Measurements from ENCODE around the gene KLF3.

The KLF3 gene

GRCh38 chr4:38656111-38656510 lies 7.9 kb upstream of the KLF3 start:
- no peak for DNase-seq (ENCODE audit: low read depth)

GRCh38 chr4:38659346-38659745 lies 4.7 kb upstream of the KLF3 start:
- no peak for DNase-seq (ENCODE audit: low read depth)

DNA sequence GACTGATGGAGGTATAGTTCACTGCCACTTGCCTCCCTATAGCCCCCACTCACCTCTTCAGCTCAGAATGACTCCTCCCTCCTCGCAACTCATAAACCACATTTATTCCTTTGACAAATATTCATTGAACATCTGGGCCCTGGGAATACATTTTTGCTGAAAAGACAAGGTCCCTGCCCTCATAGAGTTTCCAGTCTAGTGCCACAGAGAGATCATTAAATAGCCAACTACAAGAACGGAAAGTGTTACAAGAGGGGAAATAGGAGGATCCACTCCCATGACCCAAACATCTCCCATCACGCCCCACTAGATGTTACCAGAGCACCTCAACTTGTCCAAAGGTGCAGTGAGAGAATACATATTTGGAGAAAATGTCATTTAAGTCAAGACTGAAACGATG lies 3.2 kb upstream of the KLF3 start:
- DNase-seq (ENCODE audit: low read depth) = no peak

- no peak for DNase-seq (ENCODE audit: low read depth)
Observed at GRCh38 chr4:38661371-38661770, 2.6 kb upstream of the KLF3 start.

GRCh38 chr4:38662522-38663089 lies 1.4 kb upstream of the KLF3 start:
- DNase-seq (ENCODE audit: low read depth) = no peak

GRCh38 chr4:38663090-38663800 lies 754 bp upstream of the KLF3 start:
- no peak for DNase-seq (ENCODE audit: low read depth)

- DNase-seq (ENCODE audit: low read depth) = peak; percentile 37
Observed at GRCh38 chr4:38664706-38665401, 855 bp downstream of the KLF3 start.

GRCh38 chr4:38665551-38666411 lies 1.8 kb downstream of the KLF3 start:
- no peak for DNase-seq (ENCODE audit: low read depth)

- no peak for DNase-seq (ENCODE audit: low read depth)
Observed at GRCh38 chr4:38666766-38667084, 2.7 kb downstream of the KLF3 start.

DNA sequence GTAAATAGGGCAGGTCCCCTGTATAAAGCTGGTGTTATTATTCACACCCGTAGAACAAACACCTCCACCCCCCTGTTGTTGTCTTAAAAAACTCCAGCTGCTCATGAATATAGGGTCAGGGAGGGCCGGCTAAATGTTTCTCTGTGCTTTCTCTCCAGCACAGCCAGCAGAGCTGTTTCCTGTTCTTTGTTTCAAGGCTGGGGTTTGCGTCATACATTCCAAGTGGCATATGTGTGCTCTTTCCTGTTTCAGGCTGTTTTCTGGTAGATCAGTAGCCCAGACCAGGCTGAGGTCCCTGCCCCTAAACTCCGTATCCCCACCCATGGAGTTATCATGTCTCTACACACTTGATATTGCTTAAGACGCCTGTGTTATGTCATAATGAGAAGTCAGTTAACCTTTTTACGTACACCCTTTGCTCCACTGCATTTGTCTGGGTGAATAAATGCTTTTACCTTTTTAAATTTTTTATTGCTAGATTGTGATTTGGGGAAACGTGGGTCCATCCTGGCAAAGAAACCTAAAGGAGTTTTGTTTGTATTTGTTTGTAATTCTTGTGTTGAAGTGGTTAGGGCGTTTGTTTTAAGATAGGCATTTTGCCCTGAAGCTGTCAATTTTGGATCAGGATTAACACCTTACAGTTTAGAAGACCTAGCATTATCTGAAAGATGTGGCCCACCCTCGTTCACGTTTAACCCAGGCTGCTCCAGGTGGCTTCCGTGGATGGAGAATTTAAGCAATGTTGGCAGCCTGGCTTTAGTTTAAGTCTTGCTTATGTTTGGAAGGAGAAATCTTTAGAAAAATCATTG lies 3.3 kb downstream of the KLF3 start:
- DNase-seq (ENCODE audit: low read depth) = peak; percentile 39

DNA sequence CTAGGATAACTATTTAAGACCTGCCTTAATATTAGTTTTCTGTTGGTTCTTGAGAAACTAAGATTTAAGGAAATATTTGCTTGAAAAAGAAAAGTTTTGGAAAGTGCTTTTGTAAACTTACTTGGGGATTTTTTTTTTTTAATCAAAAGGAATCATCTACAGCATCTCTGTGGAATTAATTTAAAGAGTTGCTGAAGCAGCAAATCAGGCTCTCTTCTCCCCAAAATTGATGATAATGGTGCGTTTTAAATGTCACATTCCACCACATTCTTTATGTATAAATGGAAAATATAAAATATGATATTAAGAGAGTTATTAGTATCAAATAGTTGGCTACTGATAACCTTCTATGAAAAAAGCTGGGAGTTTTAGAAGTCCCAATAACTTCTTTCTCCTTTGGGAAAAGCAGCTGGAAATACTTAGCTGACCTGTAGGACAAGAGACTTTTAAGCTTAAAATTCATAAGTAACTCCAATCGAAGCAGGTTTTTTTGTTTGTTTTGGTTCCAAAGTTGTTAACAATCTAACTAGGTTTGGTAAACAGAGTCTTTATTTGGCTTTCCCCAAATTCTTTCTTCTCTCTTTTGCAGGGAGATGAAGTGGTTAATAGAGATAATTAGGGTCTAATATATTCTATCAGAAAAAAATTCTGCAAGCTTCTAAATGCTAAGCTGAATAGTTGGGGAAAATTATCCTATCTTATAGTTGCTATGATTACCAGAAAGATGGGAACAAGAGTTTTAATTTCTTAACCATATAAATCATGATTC lies 4.4 kb downstream of the KLF3 start:
- no peak for DNase-seq (ENCODE audit: low read depth)

GRCh38 chr4:38669208-38669607 lies 5.2 kb downstream of the KLF3 start:
- no peak for DNase-seq (ENCODE audit: low read depth)

DNA sequence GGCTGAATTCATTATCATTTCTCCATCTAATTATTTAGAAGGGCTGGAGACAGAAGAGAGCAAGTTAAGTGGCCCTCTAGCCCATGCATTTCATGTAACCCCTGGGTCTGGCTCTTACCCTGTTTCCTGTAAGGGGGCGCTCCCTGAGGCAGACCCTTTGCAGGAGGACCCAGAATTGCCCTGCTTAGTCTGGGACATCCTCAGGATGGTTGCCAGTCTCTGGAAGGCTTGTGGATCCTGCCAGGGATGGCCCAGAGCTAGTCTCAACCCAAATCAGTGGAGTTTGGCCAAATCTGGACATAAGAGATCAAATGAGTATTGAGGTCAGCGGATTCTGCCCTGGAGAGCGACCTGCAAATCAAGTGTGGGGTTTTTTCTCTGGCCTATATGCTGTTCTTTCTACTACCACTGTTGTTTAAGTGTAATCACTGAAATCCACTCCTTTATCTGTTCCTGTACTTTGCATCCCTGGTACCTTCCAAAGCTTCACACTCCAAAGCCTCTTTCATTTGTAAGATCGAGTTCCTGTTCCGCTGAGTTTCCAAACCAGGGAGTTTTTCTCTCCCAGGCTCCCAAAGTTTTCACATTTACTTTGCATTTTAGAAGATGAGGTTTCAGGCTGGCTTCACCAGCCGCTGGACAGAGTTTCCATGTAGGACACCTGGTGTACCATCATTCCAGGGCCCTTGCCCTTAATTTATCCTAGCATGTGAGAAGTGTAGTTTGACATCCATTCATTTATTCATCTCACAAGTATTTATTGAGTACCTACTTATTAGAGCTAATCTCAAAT lies 6.3 kb downstream of the KLF3 start:
- no peak for DNase-seq (ENCODE audit: low read depth)

DNA sequence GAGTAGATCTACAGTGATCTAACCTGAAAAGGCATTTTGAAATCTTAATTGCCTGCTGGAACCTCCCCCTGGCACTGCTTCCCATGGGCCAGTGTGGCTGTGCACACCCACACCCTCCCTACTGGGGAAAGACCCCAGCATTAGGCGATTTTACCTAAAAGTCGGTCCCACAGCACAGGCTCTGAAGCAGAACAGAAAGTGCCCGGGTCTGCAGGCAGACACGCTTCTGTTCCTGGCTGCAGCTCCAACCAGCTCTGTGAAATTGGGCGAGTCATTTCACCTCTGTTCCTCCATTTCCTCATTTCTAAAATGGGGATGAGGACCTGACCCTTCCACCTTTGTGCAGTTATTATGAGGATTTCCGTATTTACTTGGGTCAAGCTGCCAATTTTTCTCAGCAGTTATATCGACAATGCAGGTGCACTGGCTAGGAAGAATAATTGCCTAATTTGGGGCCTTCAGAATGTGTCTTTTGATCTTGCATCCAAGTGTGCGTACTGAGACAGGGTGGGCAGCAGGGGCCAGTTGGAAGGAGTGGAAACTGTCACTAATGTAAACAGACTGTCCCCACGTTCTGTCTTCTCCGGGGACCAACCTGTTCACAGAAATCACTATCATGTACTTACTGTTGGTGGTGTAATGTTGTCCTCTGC lies 7.1 kb downstream of the KLF3 start:
- DNase-seq (ENCODE audit: low read depth) = no peak

DNA sequence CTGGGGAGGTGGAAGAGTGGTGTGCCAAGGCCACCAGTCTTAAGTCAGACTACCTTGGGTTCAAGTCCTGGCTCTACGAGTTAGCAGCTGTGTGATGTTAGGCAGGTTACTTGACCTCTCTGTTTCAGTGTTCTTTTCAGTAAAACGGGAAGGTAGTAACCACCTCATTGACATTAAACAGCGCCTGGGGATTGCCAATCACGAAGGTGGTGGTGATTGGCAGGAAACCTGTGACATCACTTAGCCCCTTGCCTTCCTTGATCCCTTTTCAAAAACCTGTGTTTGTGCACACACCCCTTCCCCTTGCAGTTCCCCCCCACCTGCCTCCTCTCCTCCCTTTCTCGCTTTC lies 7.6 kb downstream of the KLF3 start:
- no peak for DNase-seq (ENCODE audit: low read depth)

- DNase-seq (ENCODE audit: low read depth) = no peak
Observed at GRCh38 chr4:38672074-38672396, 8.0 kb downstream of the KLF3 start.

- no peak for DNase-seq (ENCODE audit: low read depth)
Observed at GRCh38 chr4:38672397-38673129, 8.6 kb downstream of the KLF3 start.

- DNase-seq (ENCODE audit: low read depth) = no peak
Observed at GRCh38 chr4:38673130-38673978, 9.4 kb downstream of the KLF3 start.
